ENCODE measurements around the gene CENPP.

DNA sequence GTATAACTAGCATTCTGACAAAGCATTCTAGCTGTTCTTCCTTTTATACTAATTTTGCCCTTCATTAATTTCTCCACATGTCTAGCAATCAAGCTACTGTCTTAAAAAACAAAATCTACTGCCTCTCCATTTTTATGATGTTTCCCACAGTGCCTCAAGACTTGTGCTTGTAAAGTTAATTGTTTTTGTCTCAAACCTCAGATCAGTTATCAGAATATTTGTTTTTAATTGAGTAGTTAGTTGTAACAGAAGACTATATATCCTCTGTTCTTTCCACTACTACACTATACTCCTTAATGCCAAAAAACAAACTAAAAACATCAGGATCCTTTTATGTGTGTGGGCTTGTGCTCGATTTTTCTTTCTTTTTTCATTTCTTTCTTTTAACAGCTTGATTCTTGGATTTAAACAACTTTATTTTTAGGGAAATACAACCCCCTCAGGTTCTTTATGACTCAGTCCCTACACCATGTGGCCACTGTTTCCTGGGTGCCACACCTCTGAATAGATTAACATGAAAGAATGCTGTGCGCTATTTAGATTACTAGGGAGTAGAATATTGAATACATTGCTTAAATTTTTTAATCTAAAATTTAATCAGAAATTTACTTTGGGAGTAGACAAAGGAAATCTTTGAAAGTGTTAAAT, 155.4 kb downstream of the CENPP start:
- no peak for TF ChIP-seq POLR2AphosphoS5 (IDR thresholded peaks at IDR 0.05; ENCODE audit: borderline replicate concordance, low read depth, low read length)
- no peak for TF ChIP-seq FOXP2 (optimal IDR thresholded peaks at IDR 0.05; ENCODE audit: control extremely low read depth, extremely low read length, insufficient read depth)

Data from SK-N-MC (cell line).